ENCODE measurements around the gene CCER1. TPM values are rescaled to one million over a fixed set of nuclear protein-coding genes. Genes with fewer than 3 reads are reported as not detected.

Gene CCER1
- total and polyA plus RNA-seq, 2 experiments from 2014 or later = not detected

DNA sequence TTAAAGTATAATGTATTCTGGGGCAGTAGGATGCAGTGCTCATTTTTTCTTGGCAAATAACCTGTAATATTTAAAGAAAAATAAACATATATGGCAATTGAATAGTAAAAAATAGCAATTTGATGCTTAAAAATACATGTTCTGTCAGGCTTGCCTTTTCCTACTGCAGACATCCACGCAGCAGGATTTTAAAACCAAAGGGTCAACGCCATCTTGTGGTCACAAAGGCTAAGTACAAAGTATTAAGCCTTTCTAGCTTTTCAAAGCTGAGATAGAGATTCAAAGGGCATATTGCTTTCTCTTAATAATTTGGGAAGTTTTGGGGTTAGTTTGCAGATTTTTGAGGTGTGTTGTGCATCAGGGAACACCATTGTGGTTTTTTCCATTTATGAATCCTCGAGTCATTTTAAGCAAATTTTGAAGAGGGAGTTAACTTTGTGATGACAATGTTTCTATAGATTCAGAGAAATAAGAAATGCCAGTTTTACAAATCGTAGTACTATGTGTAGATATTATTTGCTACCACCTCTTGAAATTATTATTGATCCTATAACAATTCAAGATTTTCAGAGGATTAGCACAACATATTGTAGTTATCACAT lies 4.7 kb upstream of the CCER1 start:
- in situ Hi-C loops (cut with MboI) = no loop called here
- H3K27ac ChIP-seq = no peak overlapping the region
- no peaks in the 10 kb centered on the region for H3K79me2 ChIP-seq (ENCODE audit: insufficient read depth)
- peak overlapping the region; percentile 52 for H2AFZ ChIP-seq
- no peaks in the 10 kb centered on the region for H3K36me3 ChIP-seq (ENCODE audit: low read depth)
- H3K27me3 ChIP-seq (replicated peaks; ENCODE audit: insufficient read depth) = no peaks in the 10 kb centered on the region
- H3K9me3 ChIP-seq (ENCODE audit: low read depth) = no peaks in the 10 kb centered on the region
- H3K4me2 ChIP-seq (ENCODE audit: unreplicated experiment) = no peak overlapping the region
- TF ChIP-seq EZH2 (IDR thresholded peaks at IDR 0.05; ENCODE audit: insufficient read depth, poor library complexity, severe bottlenecking) (no peak), EZH2phosphoT487 (IDR thresholded peaks at IDR 0.05; ENCODE audit: insufficient read depth, low read depth) (no peak)
- H3K9me2 ChIP-seq (ENCODE audit: insufficient read depth) = no peaks in the 10 kb centered on the region
- no peaks in the 10 kb centered on the region for H3F3A ChIP-seq (ENCODE audit: insufficient read depth)
- DNase-seq = peak; percentile 75
- no peak overlapping the region for H3K4me3 ChIP-seq
- H3K9ac ChIP-seq = no peak overlapping the region
- 0% methylated on average over 4 of the region's 4 CpGs for WGBS, 2 experiments (ENCODE audit: low coverage in 1 of 2, low lambda C conversion rate in 2 of 2, missing lambda C conversion rate in 2 of 2)
- H3K4me1 ChIP-seq (ENCODE audit: insufficient read depth) = peaks cover 3% of the 10 kb centered on the region; the same call in 1 of the 2 replicates
- no peaks in the 10 kb centered on the region for H4K20me1 ChIP-seq (ENCODE audit: insufficient read depth)

DNA sequence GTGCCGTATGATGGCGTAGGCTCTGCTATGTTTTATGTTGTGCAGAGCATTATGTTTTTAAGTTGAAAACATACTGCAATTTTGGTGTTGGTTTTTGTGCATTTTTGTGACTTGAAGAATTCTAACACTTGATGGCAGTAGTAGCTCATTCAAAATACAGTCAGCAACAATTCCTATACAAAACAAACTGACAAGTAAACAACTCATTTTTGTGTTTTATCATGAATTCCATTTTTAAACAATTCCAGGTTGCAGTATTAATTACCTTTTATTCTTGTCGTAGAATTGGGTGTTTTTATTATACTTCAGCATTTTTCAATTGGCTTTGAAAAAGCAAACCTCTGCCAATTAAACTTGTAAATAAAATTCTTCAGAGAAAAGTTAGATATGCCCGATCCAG lies 4.1 kb upstream of the CCER1 start:
- Histone ChIP-seq H3K79me2 (ENCODE audit: insufficient read depth) (no peaks in the 10 kb centered on the region), H3K9me3 (ENCODE audit: low read depth) (no peaks in the 10 kb centered on the region), H3F3A (ENCODE audit: insufficient read depth) (no peaks in the 10 kb centered on the region), H3K4me1 (ENCODE audit: insufficient read depth) (peaks cover 3% of the 10 kb centered on the region; the same call in 1 of the 2 replicates), H3K27ac (no peak overlapping the region), H2AFZ (peak overlapping the region; percentile 52), H3K36me3 (ENCODE audit: low read depth) (no peaks in the 10 kb centered on the region), H3K27me3 (replicated peaks; ENCODE audit: insufficient read depth) (no peaks in the 10 kb centered on the region), H3K4me3 (no peak overlapping the region), H3K9ac (no peak overlapping the region), H3K4me2 (ENCODE audit: unreplicated experiment) (no peak overlapping the region), H3K9me2 (ENCODE audit: insufficient read depth) (no peaks in the 10 kb centered on the region), H4K20me1 (ENCODE audit: insufficient read depth) (no peaks in the 10 kb centered on the region)
- in situ Hi-C loops (cut with MboI) = no loop called here
- 10 to 15% methylated on average over 4 of the region's 4 CpGs for WGBS, 2 experiments (ENCODE audit: low coverage in 1 of 2, low lambda C conversion rate in 2 of 2, missing lambda C conversion rate in 2 of 2)
- DNase-seq = peak; percentile 42
- TF ChIP-seq EZH2 (IDR thresholded peaks at IDR 0.05; ENCODE audit: insufficient read depth, poor library complexity, severe bottlenecking) (no peak), EZH2phosphoT487 (IDR thresholded peaks at IDR 0.05; ENCODE audit: insufficient read depth, low read depth) (no peak)

DNA sequence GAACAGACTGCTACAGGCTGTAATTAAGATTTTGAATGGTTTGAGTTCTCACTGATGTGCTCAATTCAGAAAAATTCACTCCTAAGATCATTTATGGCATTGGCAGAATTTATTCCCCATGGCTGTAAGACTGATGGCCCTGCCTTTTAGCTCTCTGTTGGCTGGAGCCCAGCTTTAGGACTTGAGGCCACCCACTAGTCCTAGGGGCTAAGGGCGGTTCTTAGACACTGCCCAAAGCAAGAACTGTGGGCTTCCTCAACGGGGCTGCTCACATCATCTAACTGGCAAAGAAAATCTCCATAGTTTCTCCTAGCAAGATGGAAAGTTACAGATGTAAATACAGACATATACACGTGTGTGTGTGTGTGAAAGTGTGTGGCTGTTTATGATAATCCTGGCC lies 3.4 kb upstream of the CCER1 start:
- Histone ChIP-seq H3K4me3 (no peak overlapping the region), H2AFZ (peak overlapping the region; percentile 52), H3K79me2 (ENCODE audit: insufficient read depth) (no peaks in the 10 kb centered on the region), H3K4me2 (ENCODE audit: unreplicated experiment) (no peak overlapping the region), H3K9me2 (ENCODE audit: insufficient read depth) (no peaks in the 10 kb centered on the region), H3K9me3 (ENCODE audit: low read depth) (no peaks in the 10 kb centered on the region), H3K27ac (no peak overlapping the region), H4K20me1 (ENCODE audit: insufficient read depth) (no peaks in the 10 kb centered on the region), H3K9ac (no peak overlapping the region), H3K27me3 (replicated peaks; ENCODE audit: insufficient read depth) (no peaks in the 10 kb centered on the region), H3K36me3 (ENCODE audit: low read depth) (no peaks in the 10 kb centered on the region), H3F3A (ENCODE audit: insufficient read depth) (no peaks in the 10 kb centered on the region), H3K4me1 (ENCODE audit: insufficient read depth) (peaks cover 3% of the 10 kb centered on the region; the same call in 1 of the 2 replicates)
- WGBS, 2 experiments (ENCODE audit: low coverage in 1 of 2, low lambda C conversion rate in 2 of 2, missing lambda C conversion rate in 2 of 2) = 40 to 45% methylated on average over 3 of the region's 3 CpGs
- no peak for DNase-seq
- TF ChIP-seq EZH2phosphoT487 (IDR thresholded peaks at IDR 0.05; ENCODE audit: insufficient read depth, low read depth) = no peak
- TF ChIP-seq EZH2 (IDR thresholded peaks at IDR 0.05; ENCODE audit: insufficient read depth, poor library complexity, severe bottlenecking) = no peak
- in situ Hi-C loops (cut with MboI) = no loop called here

DNA sequence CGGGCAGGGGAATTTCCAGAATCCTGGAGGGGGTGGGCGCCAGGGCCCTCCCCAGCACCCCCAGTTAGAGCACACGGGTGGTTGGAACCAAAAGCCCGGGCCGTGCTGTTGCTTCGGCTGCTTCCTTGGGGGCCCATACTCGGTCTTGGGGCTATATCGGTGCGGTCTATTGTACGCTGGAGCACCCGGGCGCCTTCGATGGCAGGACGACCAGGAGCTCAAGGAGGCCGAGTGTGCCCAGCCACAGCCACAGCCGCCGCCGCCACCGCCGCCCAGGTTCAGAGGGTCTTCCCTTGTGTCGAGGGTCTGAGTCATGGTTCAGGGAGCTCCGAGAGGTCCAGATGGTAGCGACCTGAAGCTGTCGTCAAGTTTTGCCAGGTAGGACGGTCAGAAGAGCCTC lies 548 bp downstream of the CCER1 start:
- Histone ChIP-seq H3K9me3 (ENCODE audit: low read depth) (no peaks in the 10 kb centered on the region), H3K36me3 (ENCODE audit: low read depth) (no peaks in the 10 kb centered on the region), H3K4me3 (no peak overlapping the region), H3K79me2 (ENCODE audit: insufficient read depth) (no peaks in the 10 kb centered on the region), H3K9ac (no peak overlapping the region), H4K20me1 (ENCODE audit: insufficient read depth) (no peaks in the 10 kb centered on the region), H3K4me2 (ENCODE audit: unreplicated experiment) (no peak overlapping the region), H3F3A (ENCODE audit: insufficient read depth) (no peaks in the 10 kb centered on the region), H3K9me2 (ENCODE audit: insufficient read depth) (no peaks in the 10 kb centered on the region), H3K27ac (no peak overlapping the region), H2AFZ (no peak overlapping the region), H3K27me3 (replicated peaks; ENCODE audit: insufficient read depth) (no peaks in the 10 kb centered on the region), H3K4me1 (ENCODE audit: insufficient read depth) (peaks cover 3% of the 10 kb centered on the region; the same call in 1 of the 2 replicates)
- 94 to 96% methylated on average over 9 to 25 of the region's 25 CpGs for WGBS, 2 experiments (ENCODE audit: low coverage in 1 of 2, low lambda C conversion rate in 2 of 2, missing lambda C conversion rate in 2 of 2)
- in situ Hi-C loops (cut with MboI) = no loop called here
- TF ChIP-seq EZH2 (IDR thresholded peaks at IDR 0.05; ENCODE audit: insufficient read depth, poor library complexity, severe bottlenecking) (no peak), EZH2phosphoT487 (IDR thresholded peaks at IDR 0.05; ENCODE audit: insufficient read depth, low read depth) (no peak)
- DNase-seq = no peak

Measured in GM23248 (cell line).